Neural cell (in vitro differentiated cells): ENCODE data around the gene UBASH3B.

ENCODE experiments used
- EP300 ChIP-seq: fragments of 450-650 bp; conservative IDR thresholded peaks from 2 replicates; pipeline ENCODE4 v1.6.1; 2014; ENCODE audit warnings: antibody characterized with exemption, mild to moderate bottlenecking, moderate library complexity; ENCODE audit not compliant: poor library complexity, severe bottlenecking
- EZH2 ChIP-seq: fragments of 200-600, 300-800 bp; shearing (Covaris generic), sonication (generic); IDR thresholded peaks from 2 replicates; pipeline ENCODE4 v1.6.1; 2014; ENCODE audit warnings: antibody characterized with exemption, low read length, borderline replicate concordance, mild to moderate bottlenecking; ENCODE audit not compliant: insufficient read depth, poor library complexity, severe bottlenecking
- MXI1 ChIP-seq: fragments of 450-650 bp; conservative IDR thresholded peaks from 2 replicates; pipeline ENCODE4 v1.6.1; 2014; ENCODE audit warnings: antibody characterized with exemption, mild to moderate bottlenecking; ENCODE audit not compliant: poor library complexity, severe bottlenecking
- RAD21 ChIP-seq: fragments of 450-650 bp; conservative IDR thresholded peaks from 2 replicates; pipeline ENCODE4 v1.6.1; 2014; ENCODE audit warnings: antibody characterized with exemption, mild to moderate bottlenecking, moderate library complexity
- TF ChIP-seq, protein P1 (sequence below): fragments of 450-650 bp; IDR thresholded peaks from 2 replicates; pipeline ENCODE4 v1.5.1; 2014; ENCODE audit warnings: antibody characterized with exemption, mild to moderate bottlenecking, moderate library complexity; ENCODE audit not compliant: poor library complexity, severe bottlenecking

DNA sequence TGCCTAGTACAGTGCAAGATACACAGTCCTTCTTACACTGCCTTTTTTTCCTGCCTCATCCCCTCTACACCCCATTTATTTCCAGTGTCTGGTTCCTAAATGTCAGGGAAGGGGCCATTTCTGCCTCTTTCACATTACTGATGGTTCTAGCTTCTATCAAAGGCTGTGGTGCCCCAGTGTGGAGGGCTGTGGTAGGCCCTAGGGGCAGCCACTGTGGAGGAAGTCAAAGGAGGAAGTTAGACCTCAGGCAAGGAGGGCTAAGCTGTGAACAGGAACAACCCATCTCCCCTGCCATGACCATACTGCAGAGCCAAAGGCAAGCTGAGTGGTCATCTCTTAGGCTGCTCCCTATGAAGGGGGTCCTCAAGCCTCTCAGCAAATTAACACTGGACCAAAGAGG lies 100.9 kb downstream of the UBASH3B start:
- TF ChIP-seq RAD21 (no peak), EP300 (no peak), EZH2 (no peak), MXI1 (no peak)
- TF ChIP-seq, protein P1, sequence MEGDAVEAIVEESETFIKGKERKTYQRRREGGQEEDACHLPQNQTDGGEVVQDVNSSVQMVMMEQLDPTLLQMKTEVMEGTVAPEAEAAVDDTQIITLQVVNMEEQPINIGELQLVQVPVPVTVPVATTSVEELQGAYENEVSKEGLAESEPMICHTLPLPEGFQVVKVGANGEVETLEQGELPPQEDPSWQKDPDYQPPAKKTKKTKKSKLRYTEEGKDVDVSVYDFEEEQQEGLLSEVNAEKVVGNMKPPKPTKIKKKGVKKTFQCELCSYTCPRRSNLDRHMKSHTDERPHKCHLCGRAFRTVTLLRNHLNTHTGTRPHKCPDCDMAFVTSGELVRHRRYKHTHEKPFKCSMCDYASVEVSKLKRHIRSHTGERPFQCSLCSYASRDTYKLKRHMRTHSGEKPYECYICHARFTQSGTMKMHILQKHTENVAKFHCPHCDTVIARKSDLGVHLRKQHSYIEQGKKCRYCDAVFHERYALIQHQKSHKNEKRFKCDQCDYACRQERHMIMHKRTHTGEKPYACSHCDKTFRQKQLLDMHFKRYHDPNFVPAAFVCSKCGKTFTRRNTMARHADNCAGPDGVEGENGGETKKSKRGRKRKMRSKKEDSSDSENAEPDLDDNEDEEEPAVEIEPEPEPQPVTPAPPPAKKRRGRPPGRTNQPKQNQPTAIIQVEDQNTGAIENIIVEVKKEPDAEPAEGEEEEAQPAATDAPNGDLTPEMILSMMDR = no peak
